IPS-15b (cell line): ENCODE measurements around the gene ARGLU1.

Source experiments
- H3K27me3 ChIP-seq: one replicate; pipeline ENCODE4 v1.6.1; 2013; ENCODE audit warnings: low read length; ENCODE audit not compliant: control insufficient read depth, insufficient read depth
- H3K36me3 ChIP-seq: one replicate; pipeline ENCODE4 v1.6.1; 2013; ENCODE audit warnings: low read length; ENCODE audit not compliant: control insufficient read depth, insufficient read depth
- H3K4me1 ChIP-seq: one replicate; pipeline ENCODE4 v1.6.1; 2013; ENCODE audit warnings: mild to moderate bottlenecking, low read length; ENCODE audit not compliant: control insufficient read depth, insufficient read depth
- H3K4me3 ChIP-seq: one replicate; pipeline ENCODE4 v1.5.1; 2013; ENCODE audit warnings: low read depth, low read length
- H3K9ac ChIP-seq: one replicate; pipeline ENCODE4 v1.6.1; 2013; ENCODE audit warnings: low read depth, mild to moderate bottlenecking, low read length
- H3K9me3 ChIP-seq: one replicate; pipeline ENCODE4 v1.6.1; 2013; ENCODE audit warnings: mild to moderate bottlenecking, low read length; ENCODE audit not compliant: control insufficient read depth, insufficient read depth

The ARGLU1 gene

DNA sequence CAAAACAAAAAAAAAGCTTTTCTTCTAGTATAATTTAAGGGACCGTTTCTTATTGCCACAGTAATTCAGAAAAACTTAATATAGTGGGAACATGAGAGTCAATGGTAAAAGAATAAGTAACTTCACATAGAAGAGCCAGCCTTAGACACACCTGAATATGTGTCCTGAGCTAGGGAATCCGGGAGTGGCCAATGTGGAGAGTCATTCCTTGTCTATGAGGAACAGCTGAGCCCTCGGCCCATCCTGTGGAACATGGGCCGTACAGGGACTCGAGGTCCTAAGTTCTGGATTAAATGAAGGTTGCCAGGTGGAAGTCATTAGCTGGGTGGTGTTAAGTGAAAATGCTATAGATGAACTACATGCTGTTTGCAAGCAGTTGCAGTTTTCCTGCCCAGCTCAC lies 64.7 kb downstream of the ARGLU1 start:
- peaks cover 15% of the 10 kb centered on the region for H3K4me1 ChIP-seq
- no peaks in the 10 kb centered on the region for H3K27me3 ChIP-seq
- H3K4me3 ChIP-seq = no peak overlapping the region
- H3K9ac ChIP-seq = no peak overlapping the region
- H3K9me3 ChIP-seq = no peaks in the 10 kb centered on the region
- H3K36me3 ChIP-seq = no peaks in the 10 kb centered on the region

GRCh38 chr13:106500445-106500844 lies 67.5 kb downstream of the ARGLU1 start:
- no peaks in the 10 kb centered on the region for H3K36me3 ChIP-seq
- peaks cover 24% of the 10 kb centered on the region for H3K4me1 ChIP-seq
- H3K27me3 ChIP-seq = no peaks in the 10 kb centered on the region
- H3K9ac ChIP-seq = no peak overlapping the region
- H3K9me3 ChIP-seq = no peaks in the 10 kb centered on the region
- no peak overlapping the region for H3K4me3 ChIP-seq

DNA sequence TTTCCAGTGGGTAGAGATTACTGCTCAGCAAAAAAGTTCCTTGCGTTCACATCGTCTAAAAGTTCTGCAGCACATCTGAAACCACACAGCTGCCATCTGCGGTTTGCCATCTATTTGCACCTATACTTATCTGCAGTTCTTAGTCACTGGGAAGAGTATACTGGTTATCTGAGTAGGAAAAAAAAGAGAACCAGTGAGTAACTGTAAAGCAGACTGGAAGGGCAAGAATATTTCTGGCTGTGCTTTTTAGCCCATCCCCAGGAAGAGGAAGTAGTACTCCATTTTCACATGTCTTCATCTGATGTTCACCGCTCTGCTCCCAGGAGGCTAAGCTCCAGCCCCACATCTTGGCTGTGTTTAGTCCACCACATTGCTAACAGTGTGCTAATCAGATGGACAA lies 68.0 kb downstream of the ARGLU1 start:
- Histone ChIP-seq H3K27me3 (no peaks in the 10 kb centered on the region), H3K36me3 (no peaks in the 10 kb centered on the region), H3K4me1 (peaks cover 24% of the 10 kb centered on the region), H3K4me3 (no peak overlapping the region), H3K9ac (no peak overlapping the region), H3K9me3 (no peaks in the 10 kb centered on the region)

DNA sequence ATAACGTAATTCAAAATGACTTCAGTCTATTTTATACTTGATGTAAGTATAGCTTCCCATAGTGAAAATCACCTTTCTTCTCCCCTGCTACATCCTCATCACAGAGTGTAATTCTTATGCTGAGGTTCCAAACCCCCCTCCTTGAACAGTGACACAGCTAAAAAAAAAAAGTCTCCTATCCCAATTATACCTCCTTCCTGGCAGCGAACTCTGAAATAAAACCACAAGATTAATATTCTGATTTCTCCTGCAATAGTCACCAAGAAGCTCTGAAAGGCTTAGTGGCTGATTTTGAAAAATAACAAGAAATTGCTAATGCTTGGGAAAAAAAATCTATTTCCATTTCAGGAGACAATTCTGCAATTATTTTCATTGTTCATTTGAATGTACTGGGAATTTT lies 68.8 kb downstream of the ARGLU1 start:
- Histone ChIP-seq H3K4me3 (no peak overlapping the region), H3K27me3 (no peaks in the 10 kb centered on the region), H3K9ac (no peak overlapping the region), H3K4me1 (peaks cover 24% of the 10 kb centered on the region), H3K9me3 (no peaks in the 10 kb centered on the region), H3K36me3 (no peaks in the 10 kb centered on the region)

DNA sequence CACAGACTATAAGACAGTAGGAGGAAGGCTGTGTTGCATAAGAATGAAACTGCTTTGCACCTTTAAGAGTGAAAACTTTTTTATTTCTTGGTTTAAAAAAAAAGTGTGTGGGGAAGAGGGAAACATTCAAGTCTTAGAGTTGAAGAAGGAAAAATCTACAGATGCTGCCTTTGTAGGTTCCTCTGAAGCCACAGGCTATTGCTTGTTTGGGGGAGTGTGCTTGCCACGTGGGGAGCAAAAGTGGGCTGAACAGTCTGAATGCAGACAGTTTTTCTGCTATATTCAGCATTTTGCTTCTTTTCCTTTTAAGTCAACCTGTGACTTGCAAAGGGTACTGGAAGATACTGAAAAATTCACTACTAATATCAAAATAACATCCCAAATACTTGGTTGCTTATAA lies 69.4 kb downstream of the ARGLU1 start:
- Histone ChIP-seq H3K9me3 (no peaks in the 10 kb centered on the region), H3K36me3 (no peaks in the 10 kb centered on the region), H3K9ac (no peak overlapping the region), H3K27me3 (no peaks in the 10 kb centered on the region), H3K4me1 (peaks cover 24% of the 10 kb centered on the region), H3K4me3 (no peak overlapping the region)

GRCh38 chr13:106498158-106498557 lies 69.8 kb downstream of the ARGLU1 start:
- Histone ChIP-seq H3K4me1 (peaks cover 24% of the 10 kb centered on the region), H3K36me3 (peaks cover 2% of the 10 kb centered on the region), H3K9ac (no peak overlapping the region), H3K4me3 (no peak overlapping the region), H3K27me3 (no peaks in the 10 kb centered on the region), H3K9me3 (no peaks in the 10 kb centered on the region)

- no peak overlapping the region for H3K9ac ChIP-seq
- no peaks in the 10 kb centered on the region for H3K9me3 ChIP-seq
- H3K36me3 ChIP-seq = peaks cover 4% of the 10 kb centered on the region
- H3K4me1 ChIP-seq = peaks cover 24% of the 10 kb centered on the region
- H3K27me3 ChIP-seq = no peaks in the 10 kb centered on the region
- H3K4me3 ChIP-seq = no peak overlapping the region
Observed at GRCh38 chr13:106497079-106497478, 70.9 kb downstream of the ARGLU1 start.

GRCh38 chr13:106496072-106496997 lies 71.6 kb downstream of the ARGLU1 start:
- no peak overlapping the region for H3K4me3 ChIP-seq
- no peaks in the 10 kb centered on the region for H3K9me3 ChIP-seq
- no peaks in the 10 kb centered on the region for H3K27me3 ChIP-seq
- H3K9ac ChIP-seq = no peak overlapping the region
- peaks cover 24% of the 10 kb centered on the region for H3K4me1 ChIP-seq
- peaks cover 4% of the 10 kb centered on the region for H3K36me3 ChIP-seq

- Histone ChIP-seq H3K9ac (no peak overlapping the region), H3K27me3 (no peaks in the 10 kb centered on the region), H3K4me3 (no peak overlapping the region), H3K36me3 (peaks cover 4% of the 10 kb centered on the region), H3K9me3 (no peaks in the 10 kb centered on the region), H3K4me1 (peaks cover 24% of the 10 kb centered on the region)
Observed at GRCh38 chr13:106494936-106495335, 73.0 kb downstream of the ARGLU1 start.

- Histone ChIP-seq H3K36me3 (peaks cover 4% of the 10 kb centered on the region), H3K4me1 (peaks cover 24% of the 10 kb centered on the region), H3K9ac (no peak overlapping the region), H3K9me3 (no peaks in the 10 kb centered on the region), H3K27me3 (no peaks in the 10 kb centered on the region), H3K4me3 (no peak overlapping the region)
Observed at GRCh38 chr13:106494506-106494905, 73.4 kb downstream of the ARGLU1 start.

- peaks cover 4% of the 10 kb centered on the region for H3K36me3 ChIP-seq
- H3K9ac ChIP-seq = no peak overlapping the region
- peaks cover 16% of the 10 kb centered on the region for H3K4me1 ChIP-seq
- no peak overlapping the region for H3K4me3 ChIP-seq
- H3K27me3 ChIP-seq = no peaks in the 10 kb centered on the region
- no peaks in the 10 kb centered on the region for H3K9me3 ChIP-seq
Observed at GRCh38 chr13:106493533-106494220, 74.3 kb downstream of the ARGLU1 start.
